Neural progenitor cell (in vitro differentiated cells): ENCODE results near the gene HEATR5A. TPM values are rescaled to one million over a fixed set of nuclear protein-coding genes. Genes with fewer than 3 reads are reported as not detected.

ENCODE experiments used
- DNase-seq: peaks from one replicate; pipeline ENCODE4 v3.0.0-alpha.2; 2016; ENCODE audit warnings: low spot score
- H2AFZ ChIP-seq: fragments of 200-600 bp; sonication (generic); replicated peaks from 2 replicates; pipeline ENCODE4 v1.6.1; 2016; ENCODE audit warnings: antibody characterized with exemption
- H3F3A ChIP-seq: fragments of 200-600 bp; sonication (generic); 2 replicates; pipeline ENCODE4 v1.6.1; 2016; ENCODE audit warnings: antibody characterized with exemption, low read depth
- H3K27ac ChIP-seq: fragments of 200-600 bp; sonication (generic); 2 replicates; pipeline ENCODE4 v1.5.1; 2016; ENCODE audit warnings: mild to moderate bottlenecking
- H3K27me3 ChIP-seq: fragments of 200-600 bp; sonication (generic); 2 replicates; pipeline ENCODE4 v1.6.1; 2016; ENCODE audit warnings: mild to moderate bottlenecking, moderate library complexity
- H3K36me3 ChIP-seq: fragments of 200-600 bp; sonication (generic); 2 replicates; pipeline ENCODE4 v1.5.1; 2016
- H3K4me1 ChIP-seq: fragments of 200-600 bp; sonication (generic); 2 replicates; pipeline ENCODE4 v1.6.1; 2016; ENCODE audit warnings: mixed run types
- H3K4me2 ChIP-seq: fragments of 200-600 bp; sonication (generic); 2 replicates; pipeline ENCODE4 v1.6.1; 2016
- H3K4me3 ChIP-seq: fragments of 200-600 bp; sonication (generic); 2 replicates; pipeline ENCODE4 v1.5.1; 2016
- H3K79me2 ChIP-seq: fragments of 200-600 bp; sonication (generic); 2 replicates; pipeline ENCODE4 v1.6.1; 2016; ENCODE audit warnings: low read depth
- H3K9ac ChIP-seq: fragments of 200-600 bp; sonication (generic); 2 replicates; pipeline ENCODE4 v1.6.1; 2016
- H3K9me3 ChIP-seq: fragments of 200-600 bp; sonication (generic); 2 replicates; pipeline ENCODE4 v1.5.1; 2016; ENCODE audit warnings: low read depth
- H4K20me1 ChIP-seq: fragments of 200-600 bp; sonication (generic); 2 replicates; pipeline ENCODE4 v1.6.1; 2016; ENCODE audit warnings: low read depth
- H3K27ac Mint-ChIP-seq: 3 replicates; pipeline ENCODE4 v1.8.0; 2021; ENCODE audit warnings: mixed read lengths
- H3K27me3 Mint-ChIP-seq: 2 replicates; pipeline ENCODE4 v1.8.0; 2022; ENCODE audit warnings: low read depth, mild to moderate bottlenecking, inconsistent platforms, moderate library complexity, mixed read lengths; ENCODE audit not compliant: insufficient read depth
- H3K36me3 Mint-ChIP-seq: 3 replicates; pipeline ENCODE4 v1.8.0; 2021; ENCODE audit warnings: mixed read lengths
- H3K4me1 Mint-ChIP-seq: 3 replicates; pipeline ENCODE4 v1.8.0; 2021; ENCODE audit warnings: mixed read lengths
- H3K4me3 Mint-ChIP-seq: 3 replicates; pipeline ENCODE4 v1.8.0; 2021; ENCODE audit warnings: mild to moderate bottlenecking, moderate library complexity, mixed read lengths
- H3K9me3 Mint-ChIP-seq: 3 replicates; pipeline ENCODE4 v1.8.0; 2020; ENCODE audit warnings: mixed read lengths
- EZH2 ChIP-seq: fragments of 200-600 bp; sonication (generic); IDR thresholded peaks from 2 replicates; pipeline ENCODE4 v1.6.1; 2017; ENCODE audit warnings: antibody characterized with exemption, mild to moderate bottlenecking, moderate library complexity
- EZH2phosphoT487 ChIP-seq: fragments of 200-600 bp; sonication (generic); IDR thresholded peaks from 2 replicates; pipeline ENCODE4 v1.6.1; 2017; ENCODE audit warnings: antibody characterized with exemption
- total RNA-seq: library from RNA; depleted of rRNA; stranded (reverse); fragments of >200 nt; gene quantifications from 2 replicates; pipeline ENCODE4 v1.2.3, GENCODE V29; 2015; ENCODE audit warnings: low replicate concordance
- TF ChIP-seq, protein P1 (sequence below): fragments of 200-600 bp; sonication (generic); IDR thresholded peaks from 2 replicates; pipeline ENCODE4 v1.5.1; 2017; ENCODE audit warnings: antibody characterized with exemption, mild to moderate bottlenecking

The HEATR5A gene
- total RNA-seq, 1 donor from 2014 or later: 34.7 TPM

DNA sequence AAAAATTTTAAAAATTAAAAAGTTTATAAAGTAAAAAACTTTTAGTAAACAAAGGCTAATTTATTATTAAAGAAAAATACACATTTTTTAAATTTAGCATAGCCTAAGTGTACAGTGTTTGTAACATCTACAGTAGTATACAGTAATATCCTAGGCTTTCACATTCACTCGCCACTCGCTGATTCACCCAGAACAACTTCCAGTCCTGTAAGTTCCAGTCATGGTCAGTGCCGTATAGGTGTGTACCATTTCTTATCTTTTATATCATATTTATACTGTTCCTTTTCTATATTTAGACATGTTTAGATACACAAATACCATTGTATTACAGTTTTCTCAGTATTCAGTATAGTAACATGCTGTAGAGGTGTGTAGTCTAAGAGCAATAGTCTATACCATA, 28.9 kb downstream of the HEATR5A start:
- H2AFZ ChIP-seq: no peak overlapping the region

DNA sequence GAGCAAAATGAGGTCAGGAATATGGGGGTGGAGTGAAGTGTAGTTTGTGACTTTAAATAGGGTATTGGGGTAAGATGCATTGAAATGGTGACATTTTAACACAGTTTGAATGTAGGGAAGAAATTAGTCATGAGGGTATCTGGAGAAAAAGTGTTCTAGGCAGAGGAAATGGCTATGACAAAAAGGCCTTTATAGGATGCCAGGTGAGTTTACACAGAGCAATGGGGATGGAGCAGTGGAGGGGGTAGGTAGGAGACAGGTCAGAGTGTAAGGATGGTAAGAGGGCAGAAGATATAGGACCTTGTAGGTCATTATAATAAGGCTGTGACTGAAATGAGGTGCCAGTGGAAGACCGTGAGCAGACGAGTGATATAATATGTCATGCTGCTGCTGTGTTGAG, 30.4 kb downstream of the HEATR5A start:
- Mint-ChIP-seq H3K9me3 (no peaks in the 10 kb centered on the region), H3K4me3 (no peak overlapping the region), H3K36me3 (no peaks in the 10 kb centered on the region), H3K27ac (no peak overlapping the region), H3K27me3 (no peaks in the 10 kb centered on the region), H3K4me1 (peaks cover 2% of the 10 kb centered on the region)
- Histone ChIP-seq H3K4me3 (no peak overlapping the region), H3F3A (no peaks in the 10 kb centered on the region), H2AFZ (no peak overlapping the region), H4K20me1 (no peaks in the 10 kb centered on the region), H3K79me2 (no peaks in the 10 kb centered on the region), H3K9ac (no peak overlapping the region), H3K27me3 (no peaks in the 10 kb centered on the region), H3K4me2 (no peak overlapping the region), H3K9me3 (no peaks in the 10 kb centered on the region), H3K36me3 (peaks cover 4% of the 10 kb centered on the region), H3K4me1 (no peaks in the 10 kb centered on the region), H3K27ac (no peak overlapping the region)
- no peak for DNase-seq
- TF ChIP-seq, protein P1, sequence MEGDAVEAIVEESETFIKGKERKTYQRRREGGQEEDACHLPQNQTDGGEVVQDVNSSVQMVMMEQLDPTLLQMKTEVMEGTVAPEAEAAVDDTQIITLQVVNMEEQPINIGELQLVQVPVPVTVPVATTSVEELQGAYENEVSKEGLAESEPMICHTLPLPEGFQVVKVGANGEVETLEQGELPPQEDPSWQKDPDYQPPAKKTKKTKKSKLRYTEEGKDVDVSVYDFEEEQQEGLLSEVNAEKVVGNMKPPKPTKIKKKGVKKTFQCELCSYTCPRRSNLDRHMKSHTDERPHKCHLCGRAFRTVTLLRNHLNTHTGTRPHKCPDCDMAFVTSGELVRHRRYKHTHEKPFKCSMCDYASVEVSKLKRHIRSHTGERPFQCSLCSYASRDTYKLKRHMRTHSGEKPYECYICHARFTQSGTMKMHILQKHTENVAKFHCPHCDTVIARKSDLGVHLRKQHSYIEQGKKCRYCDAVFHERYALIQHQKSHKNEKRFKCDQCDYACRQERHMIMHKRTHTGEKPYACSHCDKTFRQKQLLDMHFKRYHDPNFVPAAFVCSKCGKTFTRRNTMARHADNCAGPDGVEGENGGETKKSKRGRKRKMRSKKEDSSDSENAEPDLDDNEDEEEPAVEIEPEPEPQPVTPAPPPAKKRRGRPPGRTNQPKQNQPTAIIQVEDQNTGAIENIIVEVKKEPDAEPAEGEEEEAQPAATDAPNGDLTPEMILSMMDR: no peak
- no peak for TF ChIP-seq EZH2
- no peak for TF ChIP-seq EZH2phosphoT487

More for the DNA sequence above, 28.9 kb downstream of the HEATR5A start:
- Histone ChIP-seq H3K27me3 (no peaks in the 10 kb centered on the region), H3K4me2 (no peak overlapping the region), H3K36me3 (peaks cover 4% of the 10 kb centered on the region), H3F3A (no peaks in the 10 kb centered on the region), H3K4me3 (no peak overlapping the region), H4K20me1 (no peaks in the 10 kb centered on the region), H3K27ac (no peak overlapping the region), H3K9ac (no peak overlapping the region), H3K4me1 (no peaks in the 10 kb centered on the region), H3K9me3 (no peaks in the 10 kb centered on the region), H3K79me2 (no peaks in the 10 kb centered on the region)
- Mint-ChIP-seq H3K4me3 (no peak overlapping the region), H3K4me1 (peaks cover 2% of the 10 kb centered on the region), H3K27ac (no peak overlapping the region), H3K27me3 (no peaks in the 10 kb centered on the region), H3K9me3 (no peaks in the 10 kb centered on the region), H3K36me3 (no peaks in the 10 kb centered on the region)
- no peak for DNase-seq
- TF ChIP-seq, protein P1: no peak
- no peak for TF ChIP-seq EZH2phosphoT487
- TF ChIP-seq EZH2: no peak

DNA sequence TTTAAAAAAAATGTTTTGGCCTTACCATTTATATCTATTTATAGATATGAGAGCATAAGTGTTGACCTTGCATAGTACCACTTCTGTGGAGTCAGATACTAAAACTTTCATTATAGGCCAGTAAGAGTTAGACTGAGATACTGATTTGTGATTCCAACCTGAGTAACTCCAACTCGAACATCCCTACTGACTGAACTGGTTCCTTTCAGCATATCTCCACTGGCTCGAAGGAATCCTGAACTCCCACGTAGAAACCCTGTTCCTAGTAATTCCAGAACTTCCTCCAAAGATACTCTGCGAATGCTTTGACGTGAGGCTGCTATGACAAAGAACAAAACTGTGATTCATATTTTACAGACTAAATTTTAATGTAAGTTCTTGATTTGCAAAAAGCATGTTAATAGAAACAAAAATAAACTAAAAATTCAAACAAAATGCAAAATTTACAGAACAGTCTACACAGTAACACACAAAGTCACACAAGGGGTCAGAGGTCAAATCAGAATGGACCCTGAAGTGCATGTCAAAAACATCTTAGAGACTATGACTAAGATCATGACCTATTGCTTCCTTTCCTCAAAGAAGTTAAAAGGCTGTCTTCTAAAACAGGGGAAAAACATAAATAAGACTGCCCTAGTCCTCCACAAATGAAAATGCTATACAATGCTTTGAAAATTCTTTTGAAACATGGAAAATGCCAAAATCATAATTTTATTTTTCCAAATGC, 31.5 kb downstream of the HEATR5A start:
- no peak overlapping the region for H3K4me3 Mint-ChIP-seq
- Histone ChIP-seq H3K4me1 (no peaks in the 10 kb centered on the region), H4K20me1 (no peaks in the 10 kb centered on the region), H3K27me3 (no peaks in the 10 kb centered on the region), H3K4me3 (no peak overlapping the region), H3K79me2 (no peaks in the 10 kb centered on the region), H2AFZ (no peak overlapping the region), H3F3A (no peaks in the 10 kb centered on the region), H3K4me2 (no peak overlapping the region), H3K9me3 (no peaks in the 10 kb centered on the region), H3K27ac (no peak overlapping the region), H3K36me3 (no peaks in the 10 kb centered on the region), H3K9ac (no peak overlapping the region)
- TF ChIP-seq EZH2 (no peak), EZH2phosphoT487 (no peak)
- TF ChIP-seq, protein P1: no peak
- peaks cover 2% of the 10 kb centered on the region for H3K4me1 Mint-ChIP-seq
- DNase-seq: no peak
- no peak overlapping the region for H3K27ac Mint-ChIP-seq
- no peaks in the 10 kb centered on the region for H3K36me3 Mint-ChIP-seq
- no peaks in the 10 kb centered on the region for H3K9me3 Mint-ChIP-seq
- H3K27me3 Mint-ChIP-seq: no peaks in the 10 kb centered on the region
